BE2C (cell line): ENCODE measurements around the gene ZNF214.

Experiments
- DNase-seq: peaks from one replicate; pipeline ENCODE4 v3.0.0-alpha.2; 2020
- H3K27me3 ChIP-seq: fragments of 250-450 bp; sonication (Bioruptor Pico); 2 replicates; pipeline ENCODE4 v1.5.1; 2020; ENCODE audit warnings: mild to moderate bottlenecking
- H3K36me3 ChIP-seq: fragments of 250-450 bp; sonication (Bioruptor Pico); 2 replicates; pipeline ENCODE4 v1.5.1; 2020; ENCODE audit warnings: mild to moderate bottlenecking
- H3K4me1 ChIP-seq: fragments of 250-450 bp; sonication (Bioruptor Pico); 2 replicates; pipeline ENCODE4 v1.5.1; 2020
- H3K4me3 ChIP-seq: 2 replicates; pipeline ENCODE4 v1.5.1; 2011; ENCODE audit warnings: low read depth, low read length
- H3K9me3 ChIP-seq: fragments of 250-450 bp; sonication (Bioruptor Pico); 2 replicates; pipeline ENCODE4 v1.5.1; 2020
- CTCF ChIP-seq: IDR thresholded peaks from 2 replicates; pipeline ENCODE4 v1.5.1; 2012; ENCODE audit warnings: mild to moderate bottlenecking, low read depth, low read length

Gene ZNF214

GRCh38 chr11:7046474-7047175 is 26.5 kb upstream of the ZNF214 start:
- DNase-seq: no peak
- no peaks in the 10 kb centered on the region for H3K27me3 ChIP-seq
- no peaks in the 10 kb centered on the region for H3K4me1 ChIP-seq
- H3K4me3 ChIP-seq: no peak overlapping the region
- no peak for TF ChIP-seq CTCF
- H3K9me3 ChIP-seq: no peaks in the 10 kb centered on the region
- no peaks in the 10 kb centered on the region for H3K36me3 ChIP-seq

DNA sequence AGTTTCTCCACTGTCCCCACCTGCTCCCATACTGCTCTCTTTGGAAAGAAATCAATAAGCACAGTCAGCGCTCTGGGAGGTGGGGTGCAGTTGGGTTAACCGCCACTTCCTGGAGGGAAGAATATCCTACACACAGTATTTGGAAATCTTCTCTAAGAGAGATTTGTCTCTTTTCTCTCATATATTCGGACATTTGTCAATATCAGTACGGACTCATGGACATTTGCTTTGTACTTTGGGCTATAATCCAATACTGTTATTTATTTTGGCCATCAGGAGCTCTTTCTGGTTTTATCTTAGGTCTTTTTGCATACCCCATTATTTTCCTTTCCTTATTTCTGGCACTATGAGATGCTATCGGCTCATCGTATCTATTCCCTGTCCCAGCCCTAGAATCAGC is 13.9 kb upstream of the ZNF214 start:
- no peak for DNase-seq
- H3K4me3 ChIP-seq: no peak overlapping the region
- H3K27me3 ChIP-seq: no peaks in the 10 kb centered on the region; the same call in 1 of the 2 replicates
- no peaks in the 10 kb centered on the region for H3K9me3 ChIP-seq
- TF ChIP-seq CTCF: no peak
- no peaks in the 10 kb centered on the region for H3K36me3 ChIP-seq
- no peaks in the 10 kb centered on the region for H3K4me1 ChIP-seq

DNA sequence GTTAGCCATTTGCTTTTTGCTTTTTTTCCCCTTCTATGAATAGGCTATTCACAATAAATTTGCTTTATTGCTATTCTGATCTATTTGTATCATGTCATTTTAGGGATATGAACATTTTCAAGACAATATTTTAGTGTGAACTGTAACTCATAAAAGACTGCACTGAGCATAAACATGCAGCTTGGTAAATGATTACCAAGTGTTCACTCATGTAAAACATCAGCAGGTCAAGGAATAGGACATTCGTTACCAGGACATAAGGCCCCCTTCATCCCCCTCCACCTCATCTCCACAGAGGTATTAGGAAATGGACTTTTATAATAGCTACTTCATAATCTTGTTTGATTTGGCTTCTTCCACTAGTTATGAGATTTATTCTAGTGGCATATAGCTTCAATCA is 12.5 kb upstream of the ZNF214 start:
- H3K27me3 ChIP-seq: no peaks in the 10 kb centered on the region; the same call in 1 of the 2 replicates
- TF ChIP-seq CTCF: no peak
- no peak for DNase-seq

GRCh38 chr11:7031471-7031871 is 11.3 kb upstream of the ZNF214 start:
- H3K36me3 ChIP-seq: no peaks in the 10 kb centered on the region
- DNase-seq: no peak
- no peaks in the 10 kb centered on the region for H3K9me3 ChIP-seq
- no peak overlapping the region for H3K4me3 ChIP-seq
- no peaks in the 10 kb centered on the region for H3K4me1 ChIP-seq
- no peaks in the 10 kb centered on the region; the same call in 1 of the 2 replicates for H3K27me3 ChIP-seq
- TF ChIP-seq CTCF: no peak

More for the DNA sequence above, 12.5 kb upstream of the ZNF214 start:
- no peaks in the 10 kb centered on the region for H3K36me3 ChIP-seq
- H3K4me3 ChIP-seq: no peak overlapping the region
- no peaks in the 10 kb centered on the region for H3K4me1 ChIP-seq
- H3K9me3 ChIP-seq: no peaks in the 10 kb centered on the region

- Histone ChIP-seq H3K27me3 (no peaks in the 10 kb centered on the region; the same call in 1 of the 2 replicates), H3K4me1 (no peaks in the 10 kb centered on the region), H3K36me3 (no peaks in the 10 kb centered on the region), H3K9me3 (no peaks in the 10 kb centered on the region), H3K4me3 (no peak overlapping the region)
- TF ChIP-seq CTCF: no peak
- no peak for DNase-seq
These were observed 10.7 kb upstream of the ZNF214 start for GRCh38 chr11:7030836-7031235.

GRCh38 chr11:7028141-7028540 is 8.0 kb upstream of the ZNF214 start:
- DNase-seq: no peak
- no peaks in the 10 kb centered on the region for H3K4me1 ChIP-seq
- H3K27me3 ChIP-seq: no peaks in the 10 kb centered on the region; the same call in 1 of the 2 replicates
- TF ChIP-seq CTCF: no peak
- H3K36me3 ChIP-seq: no peaks in the 10 kb centered on the region
- H3K4me3 ChIP-seq: no peak overlapping the region
- H3K9me3 ChIP-seq: no peaks in the 10 kb centered on the region
